HCT116 (cell line): ENCODE results near the gene USF2. TPM values are rescaled to one million over a fixed set of nuclear protein-coding genes. Genes with fewer than 3 reads are reported as not detected.

Experiments
- ATAC-seq: fragments of 200-7000 bp; cut with Tn5 transposase; 2 replicates; pipeline ENCODE4 v1.9.1; 2020; ENCODE audit warnings: mild to moderate bottlenecking, moderate library complexity
- BruUV-seq: library from RNA; stranded (reverse); fragments of 400-500 nt; replicated peaks from 2 replicates; lab custom pipeline; 2021; lab: Mats Ljungman, UMichigan
- CTCF ChIA-PET: fragments of 300-600 bp; sonication (Branson Sonifier 250); formaldehyde crosslinking; loops from one replicate; lab custom pipeline; 2021; ENCODE audit warnings: antibody characterized with exemption; lab: Charles Lee
- POLR2A ChIA-PET: fragments of 300-600, 350-600 bp; sonication (Branson Sonifier 250); formaldehyde crosslinking; loops from one replicate; lab custom pipeline; 2021; ENCODE audit warnings: antibody characterized with exemption; lab: Charles Lee
- RAD21 ChIA-PET, 2 experiments: fragments of 300-600 bp; sonication (Branson Sonifier 250); formaldehyde crosslinking; loops; one replicate each; lab custom pipeline; 2023; ENCODE audit warnings: low total read pairs in 2 of 2; ENCODE audit not compliant: uncharacterized antibody in 2 of 2, unreplicated experiment in 2 of 2, low non-redundant PET in 1 of 2; lab: Charles Lee
- DNase-seq: peaks from one replicate; pipeline ENCODE4 v3.0.0-alpha.2; 2010; ENCODE audit warnings: low read depth, low spot score
- H2AFZ ChIP-seq: fragments of 200-600 bp; shearing (Covaris generic), sonication (generic); 2 replicates; pipeline ENCODE4 v1.6.1; 2017; ENCODE audit warnings: low read depth, mixed run types, mixed read lengths, antibody characterized with exemption, low read length; ENCODE audit not compliant: poor library complexity, severe bottlenecking
- H3K27ac ChIP-seq: 2 replicates; pipeline ENCODE4 v1.5.1; 2012; ENCODE audit warnings: low read depth, low read length
- H3K27me3 ChIP-seq: fragments of 200-600 bp; sonication (generic); 2 replicates; pipeline ENCODE4 v1.6.1; 2016; ENCODE audit warnings: mixed run types, low read length, mixed read lengths; ENCODE audit not compliant: insufficient read depth
- H3K36me3 ChIP-seq, 2 experiments: fragments of 200-500 bp in 1 of 2; fragments of 200-600 bp in 1 of 2; sonication (Bioruptor generic) in 1 of 2; sonication (generic) in 1 of 2; 2 replicates each; pipeline versions ENCODE4 v1.5.1 to v1.6.1; 2014 to 2016; ENCODE audit warnings: low read length in 2 of 2, inconsistent platforms in 1 of 2, mixed read lengths in 1 of 2, mixed run types in 1 of 2; ENCODE audit not compliant: insufficient read depth in 2 of 2, control insufficient read depth in 1 of 2
- H3K4me1 ChIP-seq, 2 experiments: fragments of 200-600 bp in 1 of 2; sonication (generic) in 1 of 2; 2 replicates each; pipeline versions ENCODE4 v1.5.1 to v1.6.1; 2012 to 2017; ENCODE audit warnings: low read length in 2 of 2, inconsistent platforms in 1 of 2, mild to moderate bottlenecking in 1 of 2, mixed read lengths in 1 of 2, mixed run types in 1 of 2, moderate library complexity in 1 of 2; ENCODE audit not compliant: insufficient read depth in 2 of 2, control insufficient read depth in 1 of 2
- H3K4me2 ChIP-seq: fragments of 200-600 bp; sonication (generic); 2 replicates; pipeline ENCODE4 v1.6.1; 2017; ENCODE audit warnings: mixed run types, low read length, mixed read lengths
- H3K4me3 ChIP-seq, 2 experiments: fragments of 200-600 bp in 1 of 2; sonication (generic) in 1 of 2; replicated peaks in 1 of 2; 2 replicates each; pipeline ENCODE4 v1.5.1; 2011 to 2016; ENCODE audit warnings: low read length in 2 of 2, control low read depth in 1 of 2, low read depth in 1 of 2, mild to moderate bottlenecking in 1 of 2, mixed read lengths in 1 of 2, mixed run types in 1 of 2
- H3K79me2 ChIP-seq: fragments of 200-600 bp; sonication (generic); 2 replicates; pipeline ENCODE4 v1.6.1; 2017; ENCODE audit warnings: mild to moderate bottlenecking, mixed run types, low read length, moderate library complexity, mixed read lengths; ENCODE audit not compliant: insufficient read depth
- H3K9ac ChIP-seq: fragments of 200-600 bp; sonication (generic); 2 replicates; pipeline ENCODE4 v1.6.1; 2016; ENCODE audit warnings: low read length, mixed read lengths
- H3K9me2 ChIP-seq: fragments of 200-600 bp; sonication (generic), shearing (Covaris generic); 2 replicates; pipeline ENCODE4 v1.6.1; 2017; ENCODE audit warnings: mixed run types, mild to moderate bottlenecking, moderate library complexity; ENCODE audit not compliant: insufficient read depth
- H3K9me3 ChIP-seq, 2 experiments: fragments of 200-500 bp in 1 of 2; fragments of 200-600 bp in 1 of 2; sonication (Bioruptor generic) in 1 of 2; sonication (generic) in 1 of 2; 2 replicates each; pipeline ENCODE4 v1.6.1; 2014 to 2017; ENCODE audit warnings: low read length in 2 of 2, mixed read lengths in 2 of 2, inconsistent platforms in 1 of 2, low read depth in 1 of 2, mild to moderate bottlenecking in 1 of 2, mixed run types in 1 of 2, moderate library complexity in 1 of 2; ENCODE audit not compliant: control insufficient read depth in 1 of 2, insufficient read depth in 1 of 2
- H4K20me1 ChIP-seq: fragments of 200-600 bp; sonication (generic), shearing (Covaris generic); 2 replicates; pipeline ENCODE4 v1.6.1; 2017; ENCODE audit warnings: mixed run types, mild to moderate bottlenecking, moderate library complexity; ENCODE audit not compliant: insufficient read depth
- ATF3 ChIP-seq: IDR thresholded peaks from 2 replicates; pipeline ENCODE4 v1.6.1; 2012
- CBX3 ChIP-seq: IDR thresholded peaks from 2 replicates; pipeline ENCODE4 v1.6.1; 2012; ENCODE audit warnings: low read depth
- CEBPB ChIP-seq: IDR thresholded peaks from 2 replicates; pipeline ENCODE4 v1.6.1; 2012; ENCODE audit warnings: low read depth
- EGR1 ChIP-seq: IDR thresholded peaks from 2 replicates; pipeline ENCODE4 v1.6.1; 2012; ENCODE audit warnings: low read depth
- ELF1 ChIP-seq: IDR thresholded peaks from 2 replicates; pipeline ENCODE4 v1.6.1; 2012; ENCODE audit warnings: low read depth, borderline replicate concordance
- MAX ChIP-seq: IDR thresholded peaks from 2 replicates; pipeline ENCODE4 v1.6.1; 2012
- SP1 ChIP-seq: IDR thresholded peaks from 2 replicates; pipeline ENCODE4 v1.6.1; 2012; ENCODE audit warnings: low read depth
- YY1 ChIP-seq: IDR thresholded peaks from 2 replicates; pipeline ENCODE4 v1.6.1; 2011; ENCODE audit warnings: low read length, low read depth, moderate library complexity, mild to moderate bottlenecking; ENCODE audit not compliant: insufficient replicate concordance; ENCODE audit errors: extremely low read depth
- ZBTB33 ChIP-seq: IDR thresholded peaks from 2 replicates; pipeline ENCODE4 v1.6.1; 2011; ENCODE audit warnings: mild to moderate bottlenecking, low read length, moderate library complexity; ENCODE audit not compliant: insufficient replicate concordance; ENCODE audit errors: extremely low read depth
- intact Hi-C: fragments of 100-400 bp; cut with micrococcal nuclease; formaldehyde crosslinking; loops from 2 replicates; pipeline ENCODE4 v1.10.0; 2022
- total RNA-seq: library from RNA; stranded (reverse); gene quantifications from one replicate; pipeline ENCODE4 v1.2.1, GENCODE V29; 2021; ENCODE audit not compliant: unreplicated experiment

Gene USF2
- total RNA-seq, 1 experiment from 2014 or later = 98.4 TPM

- TF ChIP-seq YY1 (no peak), ELF1 (no peak), CBX3 (no peak), EGR1 (no peak), CEBPB (no peak), ATF3 (no peak), MAX (no peak), ZBTB33 (no peak), SP1 (no peak)
- Histone ChIP-seq H3K9ac (no peak overlapping the region), H4K20me1 (no peaks in the 10 kb centered on the region), H2AFZ (no peak overlapping the region), H3K27ac (no peak overlapping the region), H3K4me1 (peaks cover 0 to 9% of the 10 kb centered on the region in 2 experiments; a peak in 1 of 4 replicates), H3K79me2 (no peaks in the 10 kb centered on the region), H3K4me3 (no peak overlapping the region), H3K9me3 (no peaks in the 10 kb centered on the region), H3K4me2 (no peak overlapping the region), H3K36me3 (no peaks in the 10 kb centered on the region), H3K27me3 (no peaks in the 10 kb centered on the region), H3K9me2 (no peaks in the 10 kb centered on the region)
- intact Hi-C loops = no loop called here
- ChIA-PET RAD21 (no interaction called here), POLR2A (no interaction called here), CTCF (no interaction called here)
- DNase-seq (no peak), ATAC-seq (no peak)
- BruUV-seq = no TSS peak
Measured at GRCh38 chr19:35291259-35291658, 22.5 kb downstream of the USF2 start.
